ENCODE measurements around the gene CCR8.

Gene CCR8

GRCh38 chr3:39339086-39339485 lies 9.6 kb downstream of the CCR8 start:
- TF ChIP-seq, protein P1, sequence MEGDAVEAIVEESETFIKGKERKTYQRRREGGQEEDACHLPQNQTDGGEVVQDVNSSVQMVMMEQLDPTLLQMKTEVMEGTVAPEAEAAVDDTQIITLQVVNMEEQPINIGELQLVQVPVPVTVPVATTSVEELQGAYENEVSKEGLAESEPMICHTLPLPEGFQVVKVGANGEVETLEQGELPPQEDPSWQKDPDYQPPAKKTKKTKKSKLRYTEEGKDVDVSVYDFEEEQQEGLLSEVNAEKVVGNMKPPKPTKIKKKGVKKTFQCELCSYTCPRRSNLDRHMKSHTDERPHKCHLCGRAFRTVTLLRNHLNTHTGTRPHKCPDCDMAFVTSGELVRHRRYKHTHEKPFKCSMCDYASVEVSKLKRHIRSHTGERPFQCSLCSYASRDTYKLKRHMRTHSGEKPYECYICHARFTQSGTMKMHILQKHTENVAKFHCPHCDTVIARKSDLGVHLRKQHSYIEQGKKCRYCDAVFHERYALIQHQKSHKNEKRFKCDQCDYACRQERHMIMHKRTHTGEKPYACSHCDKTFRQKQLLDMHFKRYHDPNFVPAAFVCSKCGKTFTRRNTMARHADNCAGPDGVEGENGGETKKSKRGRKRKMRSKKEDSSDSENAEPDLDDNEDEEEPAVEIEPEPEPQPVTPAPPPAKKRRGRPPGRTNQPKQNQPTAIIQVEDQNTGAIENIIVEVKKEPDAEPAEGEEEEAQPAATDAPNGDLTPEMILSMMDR (IDR thresholded peaks at IDR 0.05) = no peak
- no peak for TF ChIP-seq ZFX (IDR thresholded peaks at IDR 0.05; ENCODE audit: borderline replicate concordance)
- no peak overlapping the region for H3K27ac ChIP-seq

- no peak overlapping the region for H3K27ac ChIP-seq
- no peak for TF ChIP-seq ZFX (IDR thresholded peaks at IDR 0.05; ENCODE audit: borderline replicate concordance)
- TF ChIP-seq, protein P1 (IDR thresholded peaks at IDR 0.05) = no peak
Observed at GRCh38 chr3:39343076-39343717, 13.7 kb downstream of the CCR8 start.

- no peak overlapping the region for H3K27ac ChIP-seq
- no peak for TF ChIP-seq ZFX (IDR thresholded peaks at IDR 0.05; ENCODE audit: borderline replicate concordance)
- TF ChIP-seq, protein P1 (IDR thresholded peaks at IDR 0.05) = no peak
Observed at GRCh38 chr3:39343760-39344159, 14.3 kb downstream of the CCR8 start.

- TF ChIP-seq ZFX (IDR thresholded peaks at IDR 0.05; ENCODE audit: borderline replicate concordance) = no peak
- TF ChIP-seq, protein P1 (IDR thresholded peaks at IDR 0.05) = no peak
- no peak overlapping the region for H3K27ac ChIP-seq
Observed at GRCh38 chr3:39344746-39345344, 15.3 kb downstream of the CCR8 start.

DNA sequence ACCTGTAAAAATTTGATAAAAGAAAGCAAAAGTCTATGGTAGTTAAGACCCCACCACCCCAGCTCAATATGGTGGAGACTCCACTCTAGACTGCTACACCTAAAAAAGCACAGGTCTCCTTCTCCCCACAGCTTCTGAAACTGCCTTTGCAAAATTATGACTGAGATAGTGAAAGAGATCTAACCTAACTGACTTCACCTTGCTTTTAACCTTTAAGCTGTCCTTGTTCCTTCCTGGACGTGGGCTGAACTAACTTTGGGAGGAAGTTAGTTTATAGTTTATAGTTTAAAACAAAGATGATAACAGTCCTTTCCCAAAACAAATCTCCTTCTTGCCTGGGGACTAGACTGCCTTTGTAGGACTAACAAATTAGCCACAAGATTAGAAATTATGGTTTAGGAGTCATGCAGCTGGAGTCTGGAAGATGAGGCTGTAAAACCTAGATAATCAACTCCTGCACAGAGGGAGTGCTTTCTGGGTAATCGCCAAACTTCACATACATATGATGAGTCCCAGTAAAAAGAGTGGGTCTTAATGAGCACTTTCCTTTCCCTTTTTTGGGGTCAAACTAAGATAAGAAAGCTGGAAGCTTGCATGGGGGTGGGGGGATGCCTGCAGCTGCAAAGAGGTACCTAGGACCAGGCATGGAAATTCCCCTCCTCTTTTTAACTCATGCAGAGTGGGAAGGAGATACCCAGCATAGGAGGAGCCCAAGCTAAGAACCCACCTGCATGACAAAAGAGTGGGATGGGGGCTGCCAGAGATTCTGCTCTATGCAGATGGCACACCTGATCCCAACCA lies 17.5 kb downstream of the CCR8 start:
- H3K27ac ChIP-seq = no peak overlapping the region
- TF ChIP-seq, protein P1 (IDR thresholded peaks at IDR 0.05) = no peak
- TF ChIP-seq ZFX (IDR thresholded peaks at IDR 0.05; ENCODE audit: borderline replicate concordance) = no peak

- TF ChIP-seq, protein P1 (IDR thresholded peaks at IDR 0.05) = no peak
- no peak for TF ChIP-seq ZFX (IDR thresholded peaks at IDR 0.05; ENCODE audit: borderline replicate concordance)
- H3K27ac ChIP-seq = no peak overlapping the region
Observed at GRCh38 chr3:39347586-39347876, 18.0 kb downstream of the CCR8 start.

DNA sequence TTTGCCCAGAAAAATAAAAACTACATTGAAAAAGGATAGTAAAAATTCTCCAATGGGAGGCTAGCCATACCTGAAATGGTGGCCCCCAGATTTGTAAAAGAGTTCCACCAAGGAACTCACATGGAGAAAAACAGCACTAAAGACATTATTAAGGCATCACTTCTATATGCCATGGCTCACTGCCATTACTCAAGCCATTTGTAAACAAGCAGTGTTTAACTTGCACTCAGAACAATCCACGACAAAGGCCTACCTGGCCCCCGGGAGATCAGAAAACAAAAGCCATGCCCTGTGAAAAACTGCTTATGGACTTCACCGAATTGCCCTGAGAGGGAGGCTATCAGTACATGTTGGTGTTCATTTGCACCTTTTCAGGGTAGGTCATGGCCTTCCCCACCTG lies 19.6 kb downstream of the CCR8 start:
- TF ChIP-seq ZFX (IDR thresholded peaks at IDR 0.05; ENCODE audit: borderline replicate concordance) = no peak
- TF ChIP-seq, protein P1 (IDR thresholded peaks at IDR 0.05) = no peak
- peak overlapping the region; percentile 56 for H3K27ac ChIP-seq

Measured in 22Rv1 (cell line).